ENCODE data around the gene NMUR2.

NMUR2 gene

DNA sequence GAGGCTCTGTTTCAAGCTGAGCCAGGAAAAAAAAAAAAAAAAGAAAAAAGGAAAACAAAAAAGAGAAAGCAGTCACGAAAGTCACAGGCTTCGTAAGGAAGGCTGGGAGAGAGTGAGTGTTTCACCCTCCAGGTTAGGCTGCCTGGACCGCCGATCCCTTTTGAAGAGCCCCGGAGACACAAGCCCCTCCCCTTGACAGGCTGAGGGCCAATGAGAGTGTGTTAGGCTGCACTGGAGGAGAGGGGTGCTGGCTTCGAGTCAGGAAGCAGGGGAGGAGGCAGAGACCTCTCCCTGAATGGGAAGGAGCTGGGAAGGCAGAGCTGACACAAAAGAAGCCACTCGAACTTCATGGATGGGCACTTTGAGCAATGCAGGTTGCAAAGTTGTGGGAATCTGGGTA, at the start of gene NMUR2:
Gene NMUR2 (minus strand): TSS at position 135 of the 400 bp plus-strand sequence. CDS start 166 bp downstream, outside the sequence.
- TF ChIP-seq NFIC (IDR thresholded peaks at IDR 0.05) (no peak), FOXM1 (IDR thresholded peaks at IDR 0.05; ENCODE audit: borderline replicate concordance, low read depth) (no peak)

DNA sequence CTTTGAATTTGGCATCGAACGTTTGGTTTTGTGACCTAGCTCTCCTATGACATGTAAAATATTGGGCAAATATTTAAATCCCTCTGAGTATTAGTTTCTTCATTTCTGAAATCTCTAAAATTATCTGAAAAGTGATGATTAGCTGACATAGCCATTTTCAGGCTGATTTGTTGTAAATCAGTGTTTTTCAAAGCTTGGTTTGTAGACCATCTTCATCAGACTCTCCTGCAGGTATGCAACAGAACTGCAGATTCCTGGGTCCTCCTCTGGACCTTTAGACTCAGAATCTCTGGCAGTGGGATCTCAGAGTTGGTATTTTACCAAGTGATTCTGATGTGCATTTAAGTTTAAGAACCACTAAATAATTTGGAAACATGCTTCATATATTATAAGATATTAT, 38.9 kb upstream of the NMUR2 start:
- TF ChIP-seq ZBTB7A (IDR thresholded peaks at IDR 0.05; ENCODE audit: low read depth) (no peak), EP300 (IDR thresholded peaks at IDR 0.05; ENCODE audit: borderline replicate concordance) (no peak), USF1 (IDR thresholded peaks at IDR 0.05) (no peak), CREB1 (IDR thresholded peaks at IDR 0.05; ENCODE audit: low read depth) (no peak), EGR1 (IDR thresholded peaks at IDR 0.05) (no peak), CEBPB (IDR thresholded peaks at IDR 0.05) (no peak), FOXM1 (IDR thresholded peaks at IDR 0.05; ENCODE audit: borderline replicate concordance, low read depth) (no peak), NFIC (IDR thresholded peaks at IDR 0.05) (no peak), TCF12 (IDR thresholded peaks at IDR 0.05; ENCODE audit: low read depth) (no peak), RAD21 (IDR thresholded peaks at IDR 0.05; ENCODE audit: low read depth) (no peak), YY1 (IDR thresholded peaks at IDR 0.05; ENCODE audit: low read depth) (no peak), TEAD4 (IDR thresholded peaks at IDR 0.05) (no peak), MAX (IDR thresholded peaks at IDR 0.05) (no peak), REST (IDR thresholded peaks at IDR 0.05; ENCODE audit: low read depth) (no peak), TAF1 (IDR thresholded peaks at IDR 0.05; ENCODE audit: low read depth) (no peak)

DNA sequence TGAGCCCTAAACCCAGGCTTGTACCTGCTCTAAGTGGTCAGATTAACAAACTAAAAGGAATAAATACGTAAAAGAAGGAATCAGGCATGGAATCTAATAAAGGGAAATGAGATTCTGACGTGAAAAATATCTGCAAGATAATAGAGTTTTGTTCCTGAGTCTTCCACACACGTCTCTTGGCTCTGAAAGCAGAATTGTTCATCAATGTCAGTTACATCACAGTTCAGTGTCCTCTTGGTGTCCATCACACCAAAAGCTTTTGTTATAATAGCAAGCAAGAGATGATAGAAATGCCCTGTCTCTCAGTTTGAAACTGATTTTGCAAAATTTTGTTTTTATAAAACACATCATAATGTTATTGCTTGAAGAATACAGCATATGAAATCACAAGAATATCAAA, 34.7 kb upstream of the NMUR2 start:
- TF ChIP-seq CREB1 (IDR thresholded peaks at IDR 0.05; ENCODE audit: low read depth) (no peak), TEAD4 (IDR thresholded peaks at IDR 0.05) (no peak), USF1 (IDR thresholded peaks at IDR 0.05) (no peak), CEBPB (IDR thresholded peaks at IDR 0.05) (no peak), NFIC (IDR thresholded peaks at IDR 0.05) (no peak), MAX (IDR thresholded peaks at IDR 0.05) (no peak), TCF12 (IDR thresholded peaks at IDR 0.05; ENCODE audit: low read depth) (no peak), REST (IDR thresholded peaks at IDR 0.05; ENCODE audit: low read depth) (no peak), FOXM1 (IDR thresholded peaks at IDR 0.05; ENCODE audit: borderline replicate concordance, low read depth) (no peak), RAD21 (IDR thresholded peaks at IDR 0.05; ENCODE audit: low read depth) (no peak), EGR1 (IDR thresholded peaks at IDR 0.05) (no peak), ZBTB7A (IDR thresholded peaks at IDR 0.05; ENCODE audit: low read depth) (no peak), EP300 (IDR thresholded peaks at IDR 0.05; ENCODE audit: borderline replicate concordance) (no peak)

DNA sequence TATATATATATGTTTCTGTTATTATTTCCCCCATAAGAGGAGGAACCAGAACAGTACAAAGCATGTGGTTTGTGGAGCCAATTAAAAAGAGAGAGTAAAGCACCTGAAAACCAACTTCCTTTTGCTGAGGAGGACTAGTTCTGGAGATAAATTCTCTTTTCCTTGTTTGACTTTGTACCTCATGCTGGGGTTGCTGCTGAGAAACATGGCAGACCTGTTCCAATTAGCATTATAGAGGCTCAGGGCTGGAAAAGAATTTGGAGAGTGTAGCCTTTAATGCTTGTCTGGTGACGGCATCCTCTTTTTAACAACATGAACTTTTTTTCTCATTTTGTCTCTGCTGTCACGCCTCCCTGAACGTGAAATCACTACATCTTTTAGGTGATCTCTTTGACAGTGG, 32.8 kb upstream of the NMUR2 start:
- no peak for TF ChIP-seq FOXM1 (IDR thresholded peaks at IDR 0.05; ENCODE audit: borderline replicate concordance, low read depth)
- TF ChIP-seq USF1 (IDR thresholded peaks at IDR 0.05): no peak
- TF ChIP-seq CEBPB (IDR thresholded peaks at IDR 0.05): no peak
- TF ChIP-seq TCF12 (IDR thresholded peaks at IDR 0.05; ENCODE audit: low read depth): no peak
- TF ChIP-seq EGR1 (IDR thresholded peaks at IDR 0.05): no peak

DNA sequence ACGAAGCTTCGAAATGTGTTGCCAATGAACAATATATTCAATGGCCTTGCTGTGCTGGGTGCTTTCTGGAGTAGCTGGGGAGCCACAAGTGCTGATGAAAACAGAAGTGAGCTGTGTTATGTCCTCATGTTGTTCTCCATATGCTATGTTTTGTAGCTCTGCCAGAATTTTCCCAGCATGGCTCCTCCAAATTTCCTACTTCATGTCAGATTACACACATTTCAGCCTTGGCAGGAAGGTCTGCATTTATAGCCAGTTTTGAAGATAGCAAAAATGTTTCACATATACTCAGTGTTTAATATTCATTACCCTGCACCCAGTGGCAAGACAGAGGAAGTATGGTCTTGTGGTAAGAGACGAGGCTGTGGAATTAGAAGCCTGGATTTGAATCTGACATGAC, 22.6 kb upstream of the NMUR2 start:
- TF ChIP-seq NFIC (IDR thresholded peaks at IDR 0.05) (no peak), TCF12 (IDR thresholded peaks at IDR 0.05; ENCODE audit: low read depth) (no peak), EP300 (IDR thresholded peaks at IDR 0.05; ENCODE audit: borderline replicate concordance) (no peak), MAX (IDR thresholded peaks at IDR 0.05) (no peak), RAD21 (IDR thresholded peaks at IDR 0.05; ENCODE audit: low read depth) (no peak), TAF1 (IDR thresholded peaks at IDR 0.05; ENCODE audit: low read depth) (no peak), TEAD4 (IDR thresholded peaks at IDR 0.05) (no peak), CREB1 (IDR thresholded peaks at IDR 0.05; ENCODE audit: low read depth) (no peak), ZBTB7A (IDR thresholded peaks at IDR 0.05; ENCODE audit: low read depth) (no peak), USF1 (IDR thresholded peaks at IDR 0.05) (no peak)
